NB4 (cell line): ENCODE data around the gene STPG1.

Experiments used
- POLR2A ChIP-seq: IDR thresholded peaks from 2 replicates; pipeline ENCODE4 v1.6.1; 2011; ENCODE audit warnings: mild to moderate bottlenecking; ENCODE audit not compliant: insufficient read length; ENCODE audit errors: extremely low read depth
- TF ChIP-seq, protein P1 (sequence below): IDR thresholded peaks from one replicate; pipeline ENCODE4 v1.5.1; 2012; ENCODE audit warnings: low read depth, low read length
- TF ChIP-seq, protein P2 (sequence below): IDR thresholded peaks from 2 replicates; pipeline ENCODE4 v1.6.1; 2011; ENCODE audit warnings: low read depth, low read length

DNA sequence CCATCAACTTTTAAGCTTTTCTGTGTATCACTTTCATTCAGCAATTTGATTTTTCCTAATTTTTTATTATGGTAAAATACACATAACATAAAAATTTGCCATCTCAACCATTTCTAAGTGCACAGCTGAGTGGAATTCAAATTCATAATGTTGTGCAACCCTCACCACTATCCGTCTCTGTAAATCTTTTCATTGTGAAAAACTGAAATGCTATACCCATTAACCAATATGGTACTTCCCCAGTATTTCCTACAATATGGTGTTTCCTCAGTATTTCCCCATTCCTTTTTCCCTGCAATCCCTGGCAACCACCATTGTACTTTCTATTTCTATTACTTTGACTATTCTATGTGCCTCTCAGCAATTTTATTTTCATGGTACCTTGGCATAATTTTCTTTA, 6.8 kb downstream of the STPG1 start:
- no peak for TF ChIP-seq POLR2A
- TF ChIP-seq, protein P1, sequence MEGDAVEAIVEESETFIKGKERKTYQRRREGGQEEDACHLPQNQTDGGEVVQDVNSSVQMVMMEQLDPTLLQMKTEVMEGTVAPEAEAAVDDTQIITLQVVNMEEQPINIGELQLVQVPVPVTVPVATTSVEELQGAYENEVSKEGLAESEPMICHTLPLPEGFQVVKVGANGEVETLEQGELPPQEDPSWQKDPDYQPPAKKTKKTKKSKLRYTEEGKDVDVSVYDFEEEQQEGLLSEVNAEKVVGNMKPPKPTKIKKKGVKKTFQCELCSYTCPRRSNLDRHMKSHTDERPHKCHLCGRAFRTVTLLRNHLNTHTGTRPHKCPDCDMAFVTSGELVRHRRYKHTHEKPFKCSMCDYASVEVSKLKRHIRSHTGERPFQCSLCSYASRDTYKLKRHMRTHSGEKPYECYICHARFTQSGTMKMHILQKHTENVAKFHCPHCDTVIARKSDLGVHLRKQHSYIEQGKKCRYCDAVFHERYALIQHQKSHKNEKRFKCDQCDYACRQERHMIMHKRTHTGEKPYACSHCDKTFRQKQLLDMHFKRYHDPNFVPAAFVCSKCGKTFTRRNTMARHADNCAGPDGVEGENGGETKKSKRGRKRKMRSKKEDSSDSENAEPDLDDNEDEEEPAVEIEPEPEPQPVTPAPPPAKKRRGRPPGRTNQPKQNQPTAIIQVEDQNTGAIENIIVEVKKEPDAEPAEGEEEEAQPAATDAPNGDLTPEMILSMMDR = no peak
- TF ChIP-seq, protein P2, sequence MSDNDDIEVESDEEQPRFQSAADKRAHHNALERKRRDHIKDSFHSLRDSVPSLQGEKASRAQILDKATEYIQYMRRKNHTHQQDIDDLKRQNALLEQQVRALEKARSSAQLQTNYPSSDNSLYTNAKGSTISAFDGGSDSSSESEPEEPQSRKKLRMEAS = no peak
